ENCODE data around the gene RSRC1.

Gene RSRC1

GRCh38 chr3:158165141-158165655 is 55.3 kb downstream of the RSRC1 start:
- Histone ChIP-seq H3K27ac (ENCODE audit: low read depth, low read length) (no peak overlapping the region), H3K9ac (ENCODE audit: low read length) (no peak overlapping the region), H3K4me3 (ENCODE audit: low read length) (no peak overlapping the region), H3K36me3 (ENCODE audit: control insufficient read depth, insufficient read depth, low read length) (no peaks in the 10 kb centered on the region), H3K4me1 (ENCODE audit: control insufficient read depth, insufficient read depth, low read length) (no peaks in the 10 kb centered on the region), H3K27me3 (ENCODE audit: control insufficient read depth, insufficient read depth, low read length) (no peaks in the 10 kb centered on the region)

- H3K9ac ChIP-seq (ENCODE audit: low read length) = no peak overlapping the region
- H3K36me3 ChIP-seq (ENCODE audit: control insufficient read depth, insufficient read depth, low read length) = no peaks in the 10 kb centered on the region
- H3K4me1 ChIP-seq (ENCODE audit: control insufficient read depth, insufficient read depth, low read length) = no peaks in the 10 kb centered on the region
- H3K4me3 ChIP-seq (ENCODE audit: low read length) = no peak overlapping the region
- no peaks in the 10 kb centered on the region for H3K27me3 ChIP-seq (ENCODE audit: control insufficient read depth, insufficient read depth, low read length)
- H3K27ac ChIP-seq (ENCODE audit: low read depth, low read length) = no peak overlapping the region
These were observed 55.8 kb downstream of the RSRC1 start for GRCh38 chr3:158165730-158166129.

GRCh38 chr3:158166223-158166622 is 56.3 kb downstream of the RSRC1 start:
- Histone ChIP-seq H3K4me1 (ENCODE audit: control insufficient read depth, insufficient read depth, low read length) (no peaks in the 10 kb centered on the region), H3K27me3 (ENCODE audit: control insufficient read depth, insufficient read depth, low read length) (no peaks in the 10 kb centered on the region), H3K27ac (ENCODE audit: low read depth, low read length) (no peak overlapping the region), H3K4me3 (ENCODE audit: low read length) (no peak overlapping the region), H3K36me3 (ENCODE audit: control insufficient read depth, insufficient read depth, low read length) (no peaks in the 10 kb centered on the region), H3K9ac (ENCODE audit: low read length) (no peak overlapping the region)

GRCh38 chr3:158167737-158168557 is 58.1 kb downstream of the RSRC1 start:
- Histone ChIP-seq H3K27me3 (ENCODE audit: control insufficient read depth, insufficient read depth, low read length) (no peaks in the 10 kb centered on the region), H3K36me3 (ENCODE audit: control insufficient read depth, insufficient read depth, low read length) (no peaks in the 10 kb centered on the region), H3K4me1 (ENCODE audit: control insufficient read depth, insufficient read depth, low read length) (no peaks in the 10 kb centered on the region), H3K4me3 (ENCODE audit: low read length) (no peak overlapping the region), H3K9ac (ENCODE audit: low read length) (no peak overlapping the region), H3K27ac (ENCODE audit: low read depth, low read length) (no peak overlapping the region)

GRCh38 chr3:158169091-158169491 is 59.2 kb downstream of the RSRC1 start:
- Histone ChIP-seq H3K4me3 (ENCODE audit: low read length) (no peak overlapping the region), H3K27ac (ENCODE audit: low read depth, low read length) (no peak overlapping the region), H3K36me3 (ENCODE audit: control insufficient read depth, insufficient read depth, low read length) (no peaks in the 10 kb centered on the region)

GRCh38 chr3:158181096-158181495 is 71.2 kb downstream of the RSRC1 start:
- Histone ChIP-seq H3K27ac (ENCODE audit: low read depth, low read length) (no peak overlapping the region), H3K36me3 (ENCODE audit: control insufficient read depth, insufficient read depth, low read length) (no peaks in the 10 kb centered on the region), H3K9ac (ENCODE audit: low read length) (no peak overlapping the region), H3K27me3 (ENCODE audit: control insufficient read depth, insufficient read depth, low read length) (no peaks in the 10 kb centered on the region), H3K4me3 (ENCODE audit: low read length) (no peak overlapping the region), H3K4me1 (ENCODE audit: control insufficient read depth, insufficient read depth, low read length) (no peaks in the 10 kb centered on the region)

More at GRCh38 chr3:158169091-158169491, 59.2 kb downstream of the RSRC1 start:
- Histone ChIP-seq H3K9ac (ENCODE audit: low read length) (no peak overlapping the region), H3K27me3 (ENCODE audit: control insufficient read depth, insufficient read depth, low read length) (no peaks in the 10 kb centered on the region), H3K4me1 (ENCODE audit: control insufficient read depth, insufficient read depth, low read length) (no peaks in the 10 kb centered on the region)

GRCh38 chr3:158185711-158186110 is 75.8 kb downstream of the RSRC1 start:
- H3K27ac ChIP-seq (ENCODE audit: low read depth, low read length) = no peak overlapping the region
- no peaks in the 10 kb centered on the region for H3K27me3 ChIP-seq (ENCODE audit: control insufficient read depth, insufficient read depth, low read length)
- no peaks in the 10 kb centered on the region for H3K4me1 ChIP-seq (ENCODE audit: control insufficient read depth, insufficient read depth, low read length)
- no peak overlapping the region for H3K9ac ChIP-seq (ENCODE audit: low read length)
- H3K36me3 ChIP-seq (ENCODE audit: control insufficient read depth, insufficient read depth, low read length) = no peaks in the 10 kb centered on the region
- H3K4me3 ChIP-seq (ENCODE audit: low read length) = no peak overlapping the region

GRCh38 chr3:158200955-158201354 is 91.1 kb downstream of the RSRC1 start:
- Histone ChIP-seq H3K4me3 (ENCODE audit: low read length) (no peak overlapping the region), H3K4me1 (ENCODE audit: control insufficient read depth, insufficient read depth, low read length) (no peaks in the 10 kb centered on the region)

GRCh38 chr3:158205324-158205723 is 95.4 kb downstream of the RSRC1 start:
- H3K27ac ChIP-seq (ENCODE audit: low read depth, low read length) = no peak overlapping the region
- H3K27me3 ChIP-seq (ENCODE audit: control insufficient read depth, insufficient read depth, low read length) = no peaks in the 10 kb centered on the region
- no peak overlapping the region for H3K9ac ChIP-seq (ENCODE audit: low read length)
- H3K4me3 ChIP-seq (ENCODE audit: low read length) = no peak overlapping the region
- H3K36me3 ChIP-seq (ENCODE audit: control insufficient read depth, insufficient read depth, low read length) = no peaks in the 10 kb centered on the region
- no peaks in the 10 kb centered on the region for H3K4me1 ChIP-seq (ENCODE audit: control insufficient read depth, insufficient read depth, low read length)

More at GRCh38 chr3:158200955-158201354, 91.1 kb downstream of the RSRC1 start:
- Histone ChIP-seq H3K36me3 (ENCODE audit: control insufficient read depth, insufficient read depth, low read length) (no peaks in the 10 kb centered on the region), H3K9ac (ENCODE audit: low read length) (no peak overlapping the region), H3K27ac (ENCODE audit: low read depth, low read length) (no peak overlapping the region), H3K27me3 (ENCODE audit: control insufficient read depth, insufficient read depth, low read length) (no peaks in the 10 kb centered on the region)

GRCh38 chr3:158205994-158206393 is 96.1 kb downstream of the RSRC1 start:
- H3K4me1 ChIP-seq (ENCODE audit: control insufficient read depth, insufficient read depth, low read length) = no peaks in the 10 kb centered on the region
- H3K36me3 ChIP-seq (ENCODE audit: control insufficient read depth, insufficient read depth, low read length) = no peaks in the 10 kb centered on the region
- H3K27me3 ChIP-seq (ENCODE audit: control insufficient read depth, insufficient read depth, low read length) = no peaks in the 10 kb centered on the region
- no peak overlapping the region for H3K9ac ChIP-seq (ENCODE audit: low read length)
- H3K27ac ChIP-seq (ENCODE audit: low read depth, low read length) = no peak overlapping the region
- H3K4me3 ChIP-seq (ENCODE audit: low read length) = no peak overlapping the region

GRCh38 chr3:158210067-158210466 is 100.2 kb downstream of the RSRC1 start:
- Histone ChIP-seq H3K27ac (ENCODE audit: low read depth, low read length) (no peak overlapping the region), H3K27me3 (ENCODE audit: control insufficient read depth, insufficient read depth, low read length) (no peaks in the 10 kb centered on the region), H3K36me3 (ENCODE audit: control insufficient read depth, insufficient read depth, low read length) (no peaks in the 10 kb centered on the region), H3K4me3 (ENCODE audit: low read length) (no peak overlapping the region), H3K9ac (ENCODE audit: low read length) (no peak overlapping the region), H3K4me1 (ENCODE audit: control insufficient read depth, insufficient read depth, low read length) (no peaks in the 10 kb centered on the region)

- H3K4me3 ChIP-seq (ENCODE audit: low read length) = no peak overlapping the region
- H3K4me1 ChIP-seq (ENCODE audit: control insufficient read depth, insufficient read depth, low read length) = no peaks in the 10 kb centered on the region
- H3K27ac ChIP-seq (ENCODE audit: low read depth, low read length) = no peak overlapping the region
- no peak overlapping the region for H3K9ac ChIP-seq (ENCODE audit: low read length)
- no peaks in the 10 kb centered on the region for H3K36me3 ChIP-seq (ENCODE audit: control insufficient read depth, insufficient read depth, low read length)
- no peaks in the 10 kb centered on the region for H3K27me3 ChIP-seq (ENCODE audit: control insufficient read depth, insufficient read depth, low read length)
These were observed 103.6 kb downstream of the RSRC1 start for GRCh38 chr3:158213461-158213860.

GRCh38 chr3:158217992-158218391 is 108.1 kb downstream of the RSRC1 start:
- Histone ChIP-seq H3K27ac (ENCODE audit: low read depth, low read length) (no peak overlapping the region), H3K9ac (ENCODE audit: low read length) (no peak overlapping the region), H3K36me3 (ENCODE audit: control insufficient read depth, insufficient read depth, low read length) (no peaks in the 10 kb centered on the region), H3K27me3 (ENCODE audit: control insufficient read depth, insufficient read depth, low read length) (no peaks in the 10 kb centered on the region), H3K4me1 (ENCODE audit: control insufficient read depth, insufficient read depth, low read length) (no peaks in the 10 kb centered on the region), H3K4me3 (ENCODE audit: low read length) (no peak overlapping the region)
